ENCODE measurements around the gene C2orf74. TPM values are rescaled to one million over a fixed set of nuclear protein-coding genes. Genes with fewer than 3 reads are reported as not detected.
"Not testable (repeated sequence)": the region's sequence is repeated elsewhere in the genome, so short reads cannot be mapped to it uniquely, and the experiment has no call there.

Gene C2orf74
- total RNA-seq, 2 donors from 2014 or later, result 2.0 to 2.2 TPM

DNA sequence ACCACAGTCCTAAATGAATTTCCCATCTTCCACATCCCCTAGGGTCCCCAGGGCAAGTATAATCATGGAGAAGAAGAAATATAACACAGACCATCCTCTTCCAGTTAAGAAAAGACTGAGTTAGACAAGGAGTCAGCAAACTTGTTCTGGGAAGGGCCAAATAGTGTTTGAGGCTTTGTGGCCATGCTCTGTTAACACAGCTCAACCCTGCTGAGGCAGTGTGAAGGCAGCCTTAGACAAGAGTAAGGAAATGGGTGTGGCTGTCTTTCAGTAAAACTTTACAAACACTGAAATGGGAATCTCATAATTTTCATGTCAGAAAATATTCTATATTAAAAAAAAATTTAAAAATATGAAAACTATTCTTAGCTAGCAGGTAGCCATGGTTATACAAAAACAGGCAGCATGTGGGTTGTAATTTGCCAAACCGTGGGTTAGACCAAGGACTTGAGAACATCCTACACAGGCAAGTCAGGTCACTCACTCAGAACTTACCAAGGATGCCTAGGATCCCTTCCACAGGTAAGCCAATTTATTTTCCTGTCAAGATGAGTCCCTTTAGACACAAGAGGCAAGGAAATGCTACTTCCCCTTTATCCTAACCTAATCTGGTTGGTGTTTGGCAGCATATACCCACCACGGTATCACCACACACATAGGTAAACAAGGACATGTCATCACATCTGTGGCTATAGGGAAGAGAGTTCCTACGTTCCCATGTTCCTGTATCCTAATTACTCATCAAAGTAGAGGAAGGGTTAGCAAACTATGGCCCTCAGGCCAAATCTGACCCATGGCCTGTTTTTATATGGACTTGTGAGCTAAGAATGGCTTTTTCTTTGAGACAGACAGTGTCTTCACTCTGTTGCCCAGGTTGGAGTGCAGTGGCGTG, 31.9 kb downstream of the C2orf74 start:
- DNase-seq (no peak), ATAC-seq (peak; percentile 47)
- intact Hi-C loops (cut with DNase I, micrococcal nuclease), result no loop called here

- DNase-seq; ATAC-seq; intact Hi-C loops (cut with DNase I, micrococcal nuclease): not testable (repeated sequence)
These were observed 32.7 kb downstream of the C2orf74 start for GRCh38 chr2:61194646-61195045.

- ATAC-seq (peak; percentile 55), DNase-seq (no peak)
- intact Hi-C loops (cut with DNase I, micrococcal nuclease), result no loop called here
These were observed 34.7 kb downstream of the C2orf74 start for GRCh38 chr2:61196671-61197070.

- DNase-seq, result no peak
- intact Hi-C loops (cut with DNase I, micrococcal nuclease), result no loop called here
These were observed 43.1 kb downstream of the C2orf74 start for GRCh38 chr2:61205132-61205531.

DNA sequence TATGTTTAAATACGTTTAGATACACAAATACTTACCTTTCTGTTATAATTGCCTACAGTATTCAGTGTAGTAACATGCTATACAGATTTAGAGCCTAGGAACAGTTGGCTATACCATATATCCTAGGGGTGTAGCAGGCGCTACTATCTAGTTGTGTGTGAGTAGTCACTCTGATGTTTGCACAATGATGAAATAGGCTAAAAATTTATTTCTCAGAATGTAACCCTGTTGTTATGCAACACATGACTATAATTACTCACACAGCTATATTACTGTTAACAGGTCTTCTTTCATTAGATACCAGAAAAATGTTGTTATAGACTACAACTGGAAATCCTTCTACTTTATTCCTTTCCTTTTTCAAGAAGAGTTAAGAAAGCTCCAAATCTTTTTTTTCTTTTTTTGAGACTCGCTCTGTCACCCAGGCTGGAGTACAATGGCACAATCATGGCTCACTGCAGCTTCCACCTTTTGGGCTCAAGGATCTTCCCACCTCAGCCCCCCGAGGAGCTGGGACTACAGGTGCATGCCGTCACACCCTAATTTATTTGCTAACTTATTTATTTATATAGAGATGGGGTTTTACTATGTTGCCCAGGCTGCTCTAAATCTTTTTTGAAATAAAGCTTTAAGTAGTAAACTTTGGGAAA, 48.5 kb downstream of the C2orf74 start:
- intact Hi-C loops (cut with DNase I, micrococcal nuclease), result no loop called here
- DNase-seq (no peak), ATAC-seq (peak; percentile 59)

More at GRCh38 chr2:61205132-61205531, 43.1 kb downstream of the C2orf74 start:
- ATAC-seq, result peak; percentile 95

DNA sequence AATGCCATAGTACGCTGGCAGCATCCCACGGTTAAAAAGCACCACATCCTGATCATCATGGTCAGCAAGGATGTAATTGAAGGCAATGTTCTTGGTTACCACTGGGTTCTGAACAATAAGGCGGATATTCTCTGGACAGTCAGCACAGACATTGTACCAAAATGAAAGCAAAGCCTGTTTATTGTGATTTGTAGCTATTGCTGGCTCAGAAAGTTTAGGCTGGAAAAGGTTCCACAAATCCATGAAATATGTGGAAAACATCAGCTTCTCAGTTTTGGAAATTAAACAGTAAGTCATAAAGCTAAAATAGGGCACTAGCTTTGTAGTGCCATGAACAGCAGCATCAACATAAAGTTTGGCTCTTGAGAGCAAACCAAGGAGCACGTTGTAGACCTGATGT, 52.2 kb downstream of the C2orf74 start:
- ATAC-seq (no peak), DNase-seq (no peak)
- intact Hi-C loops (cut with DNase I, micrococcal nuclease), result no loop called here

Other genes starting within 250 kb of the C2orf74 start
- 10 to 100 TPM; 30.1 to 33.3 TPM for gene PEX13, start 144.5 kb upstream of the C2orf74 start, total RNA-seq
- 10 to 100 TPM in 1 of 2 donors, 1 to 10 TPM in 1; 9.1 to 11.2 TPM for gene PUS10, start 143.9 kb upstream of the C2orf74 start, total RNA-seq
- gene SANBR, start 96.3 kb upstream of the C2orf74 start, total RNA-seq, result 10 to 100 TPM; 11.4 to 14.4 TPM